Measurements from ENCODE around the gene SLC24A3. TPM values are rescaled to one million over a fixed set of nuclear protein-coding genes. Genes with fewer than 3 reads are reported as not detected.

SLC24A3 gene
- polyA plus RNA-seq, 1 experiment, result 1.7 TPM

- Histone ChIP-seq H3K27me3 (ENCODE audit: control insufficient read depth, insufficient read depth, low read length) (no peaks in the 10 kb centered on the region), H3K4me3 (ENCODE audit: low read depth, low read length) (no peak overlapping the region), H3K36me3 (ENCODE audit: control insufficient read depth, insufficient read depth, low read length) (no peaks in the 10 kb centered on the region)
- ChIA-PET POLR2A (no interaction called here), CTCF (interaction anchor here (1.4 to 1.9 kb wide), 2 partner anchors 10 to 12 kb away, joined by 5 to 7 read pairs; no protein-coding TSS in a partner anchor)
- DNase-seq (ENCODE audit: low read depth), result no peak
- TF ChIP-seq CTCF (IDR thresholded peaks at IDR 0.05; ENCODE audit: insufficient read depth, low read depth, low read length), result no peak
These were observed 312.2 kb downstream of the SLC24A3 start for GRCh38 chr20:19524691-19525090.

- H3K36me3 ChIP-seq (ENCODE audit: control insufficient read depth, insufficient read depth, low read length), result no peaks in the 10 kb centered on the region
- ChIA-PET POLR2A (no interaction called here), CTCF (no interaction called here)
- H3K4me3 ChIP-seq (ENCODE audit: low read depth, low read length), result no peak overlapping the region
- H3K27me3 ChIP-seq (ENCODE audit: control insufficient read depth, insufficient read depth, low read length), result no peaks in the 10 kb centered on the region
- DNase-seq (ENCODE audit: low read depth), result no peak
- TF ChIP-seq CTCF (IDR thresholded peaks at IDR 0.05; ENCODE audit: insufficient read depth, low read depth, low read length), result no peak
These were observed 315.1 kb downstream of the SLC24A3 start for GRCh38 chr20:19527509-19527908.

- no peaks in the 10 kb centered on the region for H3K27me3 ChIP-seq (ENCODE audit: control insufficient read depth, insufficient read depth, low read length)
- ChIA-PET CTCF (no interaction called here), POLR2A (no interaction called here)
- no peaks in the 10 kb centered on the region for H3K36me3 ChIP-seq (ENCODE audit: control insufficient read depth, insufficient read depth, low read length)
- no peak for TF ChIP-seq CTCF (IDR thresholded peaks at IDR 0.05; ENCODE audit: insufficient read depth, low read depth, low read length)
- no peak for DNase-seq (ENCODE audit: low read depth)
- no peak overlapping the region for H3K4me3 ChIP-seq (ENCODE audit: low read depth, low read length)
These were observed 316.0 kb downstream of the SLC24A3 start for GRCh38 chr20:19528286-19529030.

GRCh38 chr20:19530006-19530405 lies 317.6 kb downstream of the SLC24A3 start:
- POLR2A ChIA-PET, result no interaction called here
- DNase-seq (ENCODE audit: low read depth), result no peak
- Histone ChIP-seq H3K27me3 (ENCODE audit: control insufficient read depth, insufficient read depth, low read length) (no peaks in the 10 kb centered on the region), H3K4me3 (ENCODE audit: low read depth, low read length) (no peak overlapping the region), H3K36me3 (ENCODE audit: control insufficient read depth, insufficient read depth, low read length) (no peaks in the 10 kb centered on the region)
- CTCF ChIA-PET, result no interaction called here
- no peak for TF ChIP-seq CTCF (IDR thresholded peaks at IDR 0.05; ENCODE audit: insufficient read depth, low read depth, low read length)

- ChIA-PET CTCF (no interaction called here), POLR2A (no interaction called here)
- no peak for TF ChIP-seq CTCF (IDR thresholded peaks at IDR 0.05; ENCODE audit: insufficient read depth, low read depth, low read length)
- Histone ChIP-seq H3K36me3 (ENCODE audit: control insufficient read depth, insufficient read depth, low read length) (no peaks in the 10 kb centered on the region), H3K27me3 (ENCODE audit: control insufficient read depth, insufficient read depth, low read length) (no peaks in the 10 kb centered on the region), H3K4me3 (ENCODE audit: low read depth, low read length) (no peak overlapping the region)
- no peak for DNase-seq (ENCODE audit: low read depth)
These were observed 319.0 kb downstream of the SLC24A3 start for GRCh38 chr20:19531446-19531845.

Measured in BJ (cell line).